NCI-H345 treated with DMSO at 0.1 percent for 48 hours (cell line): ENCODE data around the gene CCNB2.
"Not testable (repeated sequence)": the region's sequence is repeated elsewhere in the genome, so short reads cannot be mapped to it uniquely, and the experiment has no call there.

ENCODE experiments used
- DNase-seq: peaks from one replicate; lab custom pipeline; 2025; ENCODE audit not compliant: unreplicated experiment; lab: John Stamatoyannopoulos, UW

The CCNB2 gene

DNA sequence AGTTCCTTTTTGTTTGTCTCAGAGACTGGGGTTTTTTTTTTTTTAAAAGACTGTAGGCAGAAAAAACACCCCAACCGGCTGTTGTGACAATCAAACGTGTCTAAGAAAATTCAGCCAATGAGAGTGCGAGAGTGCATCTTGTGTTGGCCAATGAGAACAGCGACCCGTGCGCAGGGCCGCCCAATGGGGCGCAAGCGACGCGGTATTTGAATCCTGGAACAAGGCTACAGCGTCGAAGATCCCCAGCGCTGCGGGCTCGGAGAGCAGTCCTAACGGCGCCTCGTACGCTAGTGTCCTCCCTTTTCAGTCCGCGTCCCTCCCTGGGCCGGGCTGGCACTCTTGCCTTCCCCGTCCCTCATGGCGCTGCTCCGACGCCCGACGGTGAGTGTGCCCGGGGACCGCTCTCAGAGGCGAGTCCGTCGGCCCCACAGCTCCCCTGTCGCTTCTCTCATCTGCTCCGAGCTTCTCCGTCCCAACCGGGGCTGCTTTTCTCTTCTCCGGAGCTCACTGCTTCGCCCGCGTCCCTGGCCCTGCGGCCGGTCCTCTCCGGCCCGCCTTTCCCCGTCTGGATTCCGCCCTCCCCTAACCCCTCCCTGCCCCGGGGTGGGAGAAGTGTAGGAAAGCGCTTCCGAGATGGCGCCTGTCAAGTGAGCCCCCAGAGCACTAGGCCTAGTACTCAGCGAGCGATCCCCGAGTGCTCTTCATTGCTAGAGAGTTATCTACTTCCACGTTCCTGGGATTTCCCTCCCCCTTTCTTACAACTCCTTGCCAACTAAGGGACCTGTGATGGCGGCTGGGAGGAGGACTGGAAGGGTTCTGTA lies at the start of gene CCNB2:
Gene CCNB2 (plus strand): TSS at position 235 of the 821 bp plus-strand sequence. CDS start 123 bp downstream, at position 358.
- DNase-seq = peak; percentile 75

DNA sequence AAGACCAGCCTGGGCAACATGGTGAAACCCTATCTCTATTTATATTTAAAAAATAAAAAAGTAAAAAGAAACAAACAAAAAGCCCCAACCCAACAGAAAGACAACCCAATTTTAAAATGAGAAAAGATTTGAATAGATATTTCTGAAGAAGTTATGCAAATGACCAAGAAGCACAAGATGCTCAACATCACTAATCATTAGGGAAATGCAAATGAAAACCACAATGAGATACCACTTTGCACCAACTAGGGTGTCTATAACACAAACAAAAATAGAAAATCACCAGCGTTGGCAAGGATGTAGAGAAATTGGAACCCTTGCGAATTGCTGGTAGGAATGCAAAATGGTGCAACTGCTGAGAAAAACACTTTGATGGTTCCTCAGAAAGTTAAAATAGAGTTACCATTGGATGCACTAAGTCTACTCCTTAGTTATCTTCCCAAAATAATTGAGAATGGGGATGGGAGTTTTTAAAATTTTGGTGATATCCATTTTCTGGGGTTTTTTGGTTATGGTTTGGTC lies 45.8 kb upstream of the CCNB2 start:
- DNase-seq = no peak

DNA sequence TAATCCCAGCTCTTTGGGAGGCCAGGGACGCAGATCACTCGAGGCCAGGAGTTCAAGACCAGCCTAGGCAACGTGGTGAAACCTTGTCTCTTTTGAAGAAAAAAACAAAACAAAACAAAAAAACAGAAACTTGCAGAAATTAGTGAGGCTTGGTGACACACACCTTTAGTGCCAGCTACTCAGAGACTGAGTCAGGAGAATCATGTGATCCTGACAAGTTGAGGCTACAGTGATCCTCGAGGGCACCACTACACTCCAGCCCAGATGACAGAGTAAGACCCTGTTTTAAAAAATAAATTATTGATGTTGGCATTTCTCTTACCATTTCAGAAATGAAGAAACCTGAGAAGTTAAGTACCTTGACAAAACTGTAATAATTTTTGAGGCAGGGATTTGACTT lies 44.6 kb upstream of the CCNB2 start:
- no peak for DNase-seq

DNA sequence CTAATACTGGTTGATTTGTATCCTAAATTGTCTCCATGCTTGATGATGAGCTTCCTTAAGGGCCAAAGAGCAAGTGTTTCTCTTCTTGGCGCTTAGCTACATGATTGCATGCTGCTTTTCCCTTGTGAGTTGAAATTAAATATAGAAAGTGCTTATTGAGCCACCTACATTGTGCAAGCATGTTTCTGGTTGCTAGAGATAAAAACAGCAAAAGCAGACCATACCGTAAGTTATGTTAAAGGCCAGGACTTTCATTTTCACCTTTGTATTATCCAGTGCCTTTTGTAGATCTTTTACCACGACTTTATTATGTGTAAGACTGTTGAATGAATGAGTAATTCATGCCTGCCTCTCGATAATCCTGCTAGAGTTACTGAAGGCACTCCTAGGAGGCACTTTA lies 41.9 kb upstream of the CCNB2 start:
- no peak for DNase-seq

DNA sequence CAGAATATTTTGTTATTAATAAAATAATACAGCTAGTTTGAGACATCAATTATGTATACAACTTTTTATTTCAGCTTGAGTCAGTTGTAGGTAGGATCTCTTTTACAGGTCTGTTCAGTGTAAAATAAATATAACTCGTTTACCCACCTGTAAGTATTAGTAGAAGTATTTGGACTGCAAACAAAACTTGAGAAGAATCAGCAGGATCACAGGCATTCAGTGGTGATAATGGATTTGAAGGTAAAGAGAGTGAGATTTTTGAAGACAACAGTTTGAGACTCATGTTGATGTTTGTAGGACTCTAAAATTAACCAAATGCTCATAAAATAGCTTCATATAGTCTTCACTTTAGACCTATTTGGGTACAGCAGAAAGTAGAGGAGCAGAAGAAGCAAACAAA lies 35.5 kb upstream of the CCNB2 start:
- DNase-seq = no peak

DNA sequence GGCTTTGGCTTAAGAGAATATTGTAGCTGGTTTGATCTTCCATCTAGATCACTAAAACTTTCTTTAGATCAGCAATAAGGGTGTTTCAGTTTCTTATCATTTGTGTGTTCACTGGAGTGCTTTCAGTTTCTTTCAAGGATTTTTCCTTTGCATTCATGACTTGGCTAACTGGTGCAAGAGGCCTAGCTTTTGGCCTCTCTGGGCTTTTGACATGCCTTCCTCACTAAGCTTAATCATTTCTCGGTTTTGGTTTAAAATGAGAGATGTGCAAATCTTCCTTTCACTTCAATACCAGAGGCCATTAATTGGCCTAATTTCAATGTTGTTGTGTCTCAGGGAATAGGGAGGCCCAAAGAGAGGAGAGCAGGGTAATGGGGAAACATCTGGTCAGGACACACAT lies 30.3 kb upstream of the CCNB2 start:
- no peak for DNase-seq

DNA sequence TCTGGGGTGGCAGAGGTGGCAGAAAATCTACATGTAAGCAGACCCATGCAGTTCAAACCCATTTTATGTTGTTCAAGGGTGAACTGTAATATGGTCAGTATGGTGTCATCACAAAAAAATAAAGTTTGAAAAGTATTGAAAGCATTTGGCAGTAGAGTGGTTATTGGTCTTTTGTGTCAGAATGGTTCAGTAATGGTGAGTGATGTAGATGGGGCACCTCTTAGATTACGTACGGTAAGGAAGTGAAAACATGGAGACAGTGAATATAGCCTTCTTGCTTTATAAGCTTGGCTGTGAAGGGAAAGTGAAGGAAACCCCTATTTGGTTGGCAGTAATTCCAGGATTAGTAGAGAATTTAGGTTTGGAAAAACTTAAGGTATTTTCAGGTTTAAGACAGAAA lies 17.2 kb upstream of the CCNB2 start:
- no peak for DNase-seq

DNA sequence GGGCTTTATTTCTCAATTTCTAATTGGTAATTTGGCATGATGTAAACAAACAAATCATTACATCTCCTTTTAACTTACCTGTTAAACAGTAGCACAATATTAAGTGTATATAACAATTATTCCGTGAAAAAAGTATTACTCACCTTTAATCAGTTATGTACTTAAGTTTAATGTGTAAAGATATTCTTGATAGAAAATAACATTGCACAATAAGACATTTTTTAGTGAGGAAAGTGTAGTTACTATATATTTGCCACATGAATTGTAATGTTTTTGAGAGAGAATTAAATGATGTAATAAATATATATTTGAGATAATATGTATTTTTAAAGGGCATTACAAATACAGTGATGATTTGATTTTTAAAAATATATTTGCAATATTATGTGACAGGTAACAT lies 10.9 kb upstream of the CCNB2 start:
- no peak for DNase-seq

DNA sequence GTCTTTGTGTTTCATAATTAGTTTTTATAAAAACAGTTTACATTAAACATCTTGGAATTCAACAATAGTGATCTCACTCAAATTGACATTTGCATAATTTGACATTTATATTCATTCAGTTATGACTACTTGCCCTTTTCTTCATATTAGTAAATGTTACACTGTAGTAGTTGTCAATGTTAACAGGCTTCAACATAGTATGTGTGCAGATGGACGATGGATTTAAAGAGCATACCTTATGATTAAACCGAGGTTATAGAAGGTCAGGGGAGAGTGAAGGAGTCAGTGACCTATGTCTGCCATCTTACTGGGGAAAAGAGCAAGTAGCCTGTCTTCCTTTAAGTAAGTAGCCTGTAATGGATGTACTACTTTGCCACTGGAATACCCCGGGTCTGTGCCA lies 8.5 kb upstream of the CCNB2 start:
- DNase-seq = no peak

DNA sequence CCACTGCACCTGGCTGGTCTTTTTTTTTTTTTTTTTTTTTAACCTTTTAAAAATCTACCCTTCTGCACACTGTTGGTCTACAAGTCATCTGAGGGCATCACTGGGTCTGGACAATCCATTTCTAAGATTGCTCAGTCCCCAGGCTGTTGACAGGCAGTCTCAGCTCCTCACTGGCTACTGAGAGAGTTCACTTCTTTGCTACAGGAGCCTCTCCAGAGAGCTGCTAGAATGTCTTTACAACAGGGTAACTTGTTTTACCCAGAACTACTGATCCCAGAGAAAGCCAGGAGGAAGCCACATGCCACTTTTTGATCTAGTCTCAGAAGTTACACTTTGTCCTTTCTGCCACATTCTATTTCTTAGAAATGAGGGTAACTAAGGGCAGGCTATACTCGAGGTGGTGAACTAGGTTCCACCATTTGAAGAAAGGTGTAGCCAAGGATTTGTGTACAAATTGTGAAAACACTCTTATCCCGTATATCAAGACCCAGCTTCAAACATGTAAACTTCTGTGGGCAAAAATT lies 5.7 kb upstream of the CCNB2 start:
- DNase-seq = no peak

DNA sequence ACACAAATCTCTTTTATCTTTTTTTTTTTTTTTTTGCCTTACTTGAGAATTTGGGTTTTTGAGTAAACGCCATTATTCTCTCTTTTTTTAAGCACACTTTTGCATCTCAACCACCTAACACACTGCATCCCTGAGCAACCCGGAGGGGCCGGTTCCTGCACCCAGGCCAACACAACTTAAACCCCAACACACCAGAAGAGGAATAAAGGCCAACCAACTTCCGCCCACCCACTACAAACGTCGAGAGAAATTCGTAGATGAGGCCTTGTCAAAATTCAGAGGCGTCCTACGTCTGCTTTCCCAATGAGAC lies 389 bp upstream of the CCNB2 start:
- no peak for DNase-seq

DNA sequence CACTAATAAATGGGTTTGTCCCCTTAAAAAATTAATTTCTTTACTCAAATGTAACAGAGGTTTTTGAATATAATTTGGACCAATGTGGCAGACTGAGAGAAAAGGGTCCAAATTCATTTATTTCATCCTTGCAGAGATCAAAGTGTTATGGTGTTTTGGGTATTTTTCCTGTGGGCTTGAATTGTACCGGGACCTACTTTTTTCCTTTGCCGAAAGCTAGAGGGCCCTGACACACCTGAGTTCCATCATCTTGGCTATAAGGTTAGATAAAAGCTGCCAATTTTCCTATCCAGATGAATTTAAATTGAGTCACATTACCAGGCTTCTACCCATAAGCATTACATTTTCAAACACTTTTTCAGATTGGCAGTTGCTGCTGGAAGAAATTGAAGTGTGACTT lies 908 bp downstream of the CCNB2 start:
- no peak for DNase-seq

DNA sequence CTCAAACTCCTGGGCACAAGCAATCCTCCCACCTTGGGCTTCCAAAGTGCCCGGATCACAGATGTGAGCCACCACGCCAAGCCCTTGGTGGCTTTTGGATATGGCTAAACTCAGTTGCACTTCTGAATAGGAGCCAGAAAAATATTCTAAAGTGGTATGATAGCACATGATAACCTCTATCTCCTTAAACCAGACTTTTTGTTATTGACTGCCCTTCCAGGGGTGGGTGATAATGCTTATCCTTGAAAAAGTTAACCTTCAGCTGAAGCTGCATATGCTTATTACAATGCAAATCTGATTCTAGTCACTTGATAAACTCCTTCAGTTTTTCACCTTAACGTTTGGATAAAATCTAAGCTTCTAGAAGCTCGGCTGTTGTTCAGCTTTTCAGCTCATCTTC lies 6.3 kb downstream of the CCNB2 start:
- no peak for DNase-seq

DNA sequence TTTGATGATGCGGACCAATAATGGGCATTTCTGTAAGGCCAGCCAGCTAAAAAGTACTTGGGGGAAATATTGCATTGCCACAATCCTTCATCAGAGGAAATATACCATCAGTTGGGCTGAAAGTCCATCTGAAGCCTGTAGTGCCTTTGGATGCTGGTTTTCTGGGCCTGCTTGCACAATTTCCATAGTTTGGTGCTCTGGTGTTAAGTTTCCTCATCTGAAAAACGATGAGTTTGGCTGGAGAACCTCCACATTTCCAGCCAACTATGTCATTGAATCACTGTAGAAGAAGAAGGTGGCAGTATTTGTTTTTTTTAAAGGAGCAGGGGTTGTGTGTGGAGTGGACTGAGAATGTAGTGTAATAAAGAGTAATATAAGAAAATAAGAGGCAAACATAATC lies 10.1 kb downstream of the CCNB2 start:
- DNase-seq = no peak

DNA sequence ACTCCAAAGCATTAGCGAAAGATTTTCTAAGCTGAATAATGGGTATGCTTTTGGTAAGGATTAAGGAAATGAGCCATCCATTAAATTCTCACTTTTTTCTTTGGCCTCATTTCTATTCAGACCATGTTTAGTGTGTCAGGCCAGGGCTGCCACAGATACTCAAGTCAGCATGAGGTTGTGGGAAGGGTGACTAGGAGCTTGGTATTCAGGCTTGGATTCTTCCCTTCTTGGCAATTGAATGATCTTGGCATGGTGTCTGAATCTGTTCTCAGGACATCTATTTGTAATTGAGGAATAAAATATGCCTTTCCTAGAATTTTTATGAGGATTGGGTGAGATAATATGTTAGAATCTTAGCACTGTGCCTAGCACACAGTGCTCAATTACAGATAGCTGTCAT lies 11.2 kb downstream of the CCNB2 start:
- DNase-seq = no peak

DNA sequence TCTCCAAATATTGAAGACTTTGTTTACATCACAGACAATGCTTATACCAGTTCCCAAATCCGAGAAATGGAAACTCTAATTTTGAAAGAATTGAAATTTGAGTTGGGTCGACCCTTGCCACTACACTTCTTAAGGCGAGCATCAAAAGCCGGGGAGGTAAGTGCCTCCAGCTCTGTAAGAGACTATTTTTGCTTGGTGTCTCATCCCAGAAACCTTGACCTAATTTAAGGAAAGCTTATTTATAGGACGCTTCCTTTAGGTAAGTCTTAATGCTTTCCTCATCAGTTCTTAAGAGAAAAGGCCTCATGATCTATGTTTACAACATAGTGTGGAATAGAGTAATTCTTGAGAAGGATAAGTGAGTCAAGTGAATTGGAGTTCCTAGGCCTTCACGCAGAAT lies 11.8 kb downstream of the CCNB2 start:
- DNase-seq = no peak

DNA sequence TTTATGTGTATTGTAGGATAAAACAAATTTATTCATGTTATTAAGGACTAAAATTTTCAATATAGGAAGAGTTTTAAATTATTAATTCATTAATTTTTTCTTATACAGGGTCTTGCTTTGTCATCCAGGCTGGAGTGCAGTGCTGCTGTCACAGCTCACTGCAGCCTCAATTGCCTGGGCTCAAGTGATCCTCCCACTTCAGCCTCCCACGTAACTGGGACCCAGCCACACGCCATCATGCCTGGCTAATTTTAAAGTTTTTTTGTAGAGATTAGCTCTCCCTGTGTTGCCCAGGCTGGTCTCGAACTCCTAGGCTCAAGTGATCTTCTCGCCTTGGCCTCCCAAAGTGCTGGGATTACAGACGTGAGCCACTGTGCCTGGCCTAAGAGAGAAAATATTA lies 14.7 kb downstream of the CCNB2 start:
- DNase-seq = no peak

DNA sequence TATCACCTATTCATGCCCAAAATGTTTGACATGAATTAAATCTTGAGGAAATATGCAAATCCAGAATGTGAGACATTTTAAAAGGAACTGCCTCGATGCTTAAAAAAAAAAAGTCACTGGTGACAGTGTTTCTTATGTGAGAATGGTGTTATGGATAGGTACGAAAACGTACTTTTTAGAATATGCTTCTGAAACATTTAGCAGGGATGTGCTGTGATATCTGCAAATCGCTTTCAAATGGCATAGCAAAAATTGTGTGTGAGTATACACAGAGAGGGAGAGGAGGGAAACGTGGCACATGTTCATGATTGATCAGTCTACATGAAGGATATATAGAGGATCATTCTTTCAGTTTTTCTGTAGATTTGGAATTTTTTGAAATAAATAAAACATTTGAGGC lies 16.0 kb downstream of the CCNB2 start:
- DNase-seq = no peak

DNA sequence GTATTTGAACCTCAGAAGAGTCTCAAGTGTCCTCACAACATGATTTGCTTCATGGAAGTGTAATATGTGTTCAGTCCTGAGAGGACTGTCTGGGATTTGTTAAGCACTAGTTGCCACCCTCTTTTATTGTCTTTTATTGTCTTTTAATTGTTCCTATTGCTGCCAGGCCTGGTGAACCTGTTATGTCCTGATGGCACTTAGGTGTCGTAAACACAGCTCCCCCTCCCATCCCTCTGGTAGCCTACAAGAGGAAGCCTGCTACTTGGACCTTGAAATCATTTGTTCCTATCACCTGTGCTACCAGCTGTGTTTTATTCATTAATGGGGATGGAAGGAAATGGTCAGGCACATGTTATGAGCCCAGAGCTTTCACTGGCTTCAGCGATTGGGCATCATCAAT lies 19.3 kb downstream of the CCNB2 start:
- DNase-seq = peak; percentile 20

DNA sequence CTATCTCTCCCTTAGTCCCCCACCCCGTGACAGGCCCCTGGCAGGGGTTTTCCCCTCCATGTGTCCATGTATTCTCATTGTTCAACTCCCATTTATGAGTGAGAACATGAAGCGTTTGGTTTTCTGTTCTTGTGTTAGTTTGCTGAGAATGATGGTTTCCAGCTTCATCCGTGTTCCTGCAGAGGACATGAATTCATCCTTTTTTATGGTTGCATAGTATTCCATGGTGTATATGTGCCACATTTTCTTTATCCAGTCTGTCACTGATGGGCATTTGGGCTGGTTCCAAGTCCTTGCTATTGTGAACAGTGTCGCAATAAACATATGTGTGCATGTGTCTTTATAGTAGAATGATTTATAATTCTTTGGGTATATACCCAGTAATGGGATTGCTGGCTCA lies 20.7 kb downstream of the CCNB2 start:
- not testable (repeated sequence) for DNase-seq

DNA sequence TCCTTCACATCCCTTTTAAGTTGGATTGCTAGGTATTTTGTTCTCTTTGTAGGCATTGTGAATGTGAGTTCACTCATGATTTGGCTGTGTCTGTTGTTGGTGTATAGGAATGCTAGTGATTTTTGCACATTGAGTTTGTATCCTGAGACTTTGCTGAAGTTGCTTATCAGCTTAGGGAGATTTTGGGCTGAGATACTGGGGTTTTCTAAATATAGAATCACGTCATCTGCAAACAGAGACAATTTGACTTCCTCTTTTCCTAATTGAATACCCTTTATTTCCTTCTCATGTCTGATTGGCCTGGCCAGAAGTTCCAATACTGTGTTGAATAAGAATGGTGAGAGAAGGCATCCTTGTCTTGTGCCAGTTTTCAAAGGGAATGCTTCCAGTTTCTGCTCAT lies 22.3 kb downstream of the CCNB2 start:
- DNase-seq = not testable (repeated sequence)

DNA sequence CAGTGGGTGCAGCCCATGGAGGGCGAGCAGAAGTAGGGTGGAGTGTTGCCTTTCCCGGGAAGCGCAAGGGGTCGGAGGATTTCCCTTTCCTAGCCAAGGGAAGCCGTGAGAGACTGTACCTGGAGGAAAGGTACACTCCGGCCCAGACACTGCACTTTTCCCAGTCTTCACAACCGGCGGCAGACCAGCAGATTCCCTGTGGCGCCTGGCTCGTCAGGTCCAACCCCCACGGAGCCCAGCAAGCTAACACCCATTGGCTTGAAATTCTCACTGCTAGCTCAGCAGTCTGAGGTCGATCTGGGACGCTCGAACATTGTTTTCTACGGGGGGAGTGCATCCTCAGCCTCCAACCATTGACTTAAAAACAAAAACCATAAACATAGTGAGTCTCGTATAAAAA lies 26.5 kb downstream of the CCNB2 start:
- no peak for DNase-seq

DNA sequence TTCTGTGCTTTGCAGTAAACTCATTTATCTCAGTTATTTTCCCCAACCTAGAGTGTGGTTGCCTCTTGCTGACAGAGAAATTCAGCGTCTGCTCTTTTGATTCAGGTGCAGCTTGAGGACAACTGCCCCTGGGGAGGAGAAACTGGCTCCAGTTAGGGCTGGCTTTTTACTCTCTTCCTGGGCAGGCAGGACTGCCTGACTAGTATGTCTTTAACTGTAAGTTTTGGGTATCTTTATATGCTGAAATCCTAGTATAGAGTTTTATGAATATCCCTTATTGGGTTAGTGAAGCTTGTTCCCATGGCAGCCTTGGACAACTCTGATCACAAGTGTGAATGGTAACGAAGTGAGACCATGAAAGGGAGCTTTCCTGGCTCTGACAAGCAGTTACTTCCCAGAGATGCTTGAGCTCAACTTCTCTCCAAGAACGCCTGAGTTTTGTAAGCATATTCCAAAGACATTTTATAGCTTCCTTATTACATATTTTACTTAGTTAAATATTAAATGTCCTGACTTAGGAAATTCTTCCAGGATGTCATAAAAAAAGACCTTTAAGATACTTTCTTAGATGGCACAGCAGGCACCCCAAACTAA lies 27.1 kb downstream of the CCNB2 start:
- DNase-seq = no peak
